ENCODE measurements around the gene GPANK1. TPM values are rescaled to one million over a fixed set of nuclear protein-coding genes. Genes with fewer than 3 reads are reported as not detected.

The GPANK1 gene
- total RNA-seq, 4 donors from 2014 or later, result 15.8 to 21.0 (median 19.4) TPM

- peak; percentile 94 for DNase-seq (ENCODE audit: extremely low spot score)
- intact Hi-C loops (cut with DNase I), result no loop called here
- TF ChIP-seq POLR2A (IDR thresholded peaks at IDR 0.05; ENCODE audit: low read depth) (peak; percentile 91), POLR2AphosphoS5 (IDR thresholded peaks at IDR 0.05) (peak; percentile 36 to 71), CTCF (IDR thresholded peaks at IDR 0.05) (no peak)
- Histone ChIP-seq H3K27me3 (no peaks in the 10 kb centered on the region), H3K4me3 (peak within 1 kb of the TSS; percentile 69 to 88 (median 77)), H3K9me3 (no peaks in the 10 kb centered on the region), H3K4me1 (peaks cover 15 to 32% (median 24%) of the 10 kb centered on the region in 4 donors), H3K36me3 (peaks cover 23 to 33% (median 29%) of the 10 kb centered on the region in 4 donors), H3K27ac (replicated peaks in 1 of 4) (peak within 1 kb of the TSS; percentile 92 to 99 (median 96))
- 0% methylated on average over 25 of the region's 67 CpGs for WGBS
Measured at GRCh38 chr6:31620586-31621319, 44.0 kb downstream of the GPANK1 start, which contains the start of gene PRRC2A. Gene PRRC2A, plus strand, starts transcription at chr6:31620715. Its CDS starts 2,075 bp downstream, at chr6:31622790.

- Histone ChIP-seq H3K27me3 (no peaks in the 10 kb centered on the region), H3K27ac (replicated peaks in 1 of 4) (peak overlapping the region; percentile 92 to 99 (median 96)), H3K4me3 (peak overlapping the region; percentile 69 to 88 (median 77)), H3K9me3 (no peaks in the 10 kb centered on the region), H3K36me3 (peaks cover 15 to 25% (median 21%) of the 10 kb centered on the region in 4 donors), H3K4me1 (peaks cover 15 to 32% (median 24%) of the 10 kb centered on the region in 4 donors)
- intact Hi-C loops (cut with DNase I), result no loop called here
- under 1% methylated on average over 50 of the region's 50 CpGs for WGBS
- peak; percentile 86 to 94 for TF ChIP-seq POLR2AphosphoS5 (IDR thresholded peaks at IDR 0.05)
- no peak for TF ChIP-seq EP300 (IDR thresholded peaks at IDR 0.05)
- peak; percentile 64 for TF ChIP-seq POLR2A (IDR thresholded peaks at IDR 0.05; ENCODE audit: low read depth)
- TF ChIP-seq CTCF (IDR thresholded peaks at IDR 0.05), result no peak
- DNase-seq (ENCODE audit: extremely low spot score), result peak; percentile 99
Measured at GRCh38 chr6:31619805-31620585, 44.8 kb downstream of the GPANK1 start.

- H3K27me3 ChIP-seq, result no peaks in the 10 kb centered on the region
- 72% methylated on average over 2 of the region's 2 CpGs for WGBS
- no peaks in the 10 kb centered on the region for H3K9me3 ChIP-seq
- intact Hi-C loops (cut with DNase I), result no loop called here
- H3K27ac ChIP-seq (replicated peaks in 1 of 4), result no peak overlapping the region
- no peak for DNase-seq (ENCODE audit: extremely low spot score)
- no peak overlapping the region for H3K4me3 ChIP-seq
- H3K4me1 ChIP-seq, result peaks cover 10 to 13% (median 13%) of the 10 kb centered on the region in 4 donors
- no peaks in the 10 kb centered on the region for H3K36me3 ChIP-seq
- TF ChIP-seq POLR2AphosphoS5 (IDR thresholded peaks at IDR 0.05) (no peak), CTCF (IDR thresholded peaks at IDR 0.05) (no peak), EP300 (IDR thresholded peaks at IDR 0.05) (no peak), POLR2A (IDR thresholded peaks at IDR 0.05; ENCODE audit: low read depth) (no peak)
Measured at GRCh38 chr6:31617010-31617409, 47.8 kb downstream of the GPANK1 start.

GRCh38 chr6:31615748-31616147, 49.0 kb downstream of the GPANK1 start:
- peak overlapping the region in 2 of 4 donors; percentile 28 to 34 for H3K27ac ChIP-seq (replicated peaks in 1 of 4)

More at GRCh38 chr6:31615748-31616147, 49.0 kb downstream of the GPANK1 start:
- H3K9me3 ChIP-seq, result no peaks in the 10 kb centered on the region
- peaks cover 3 to 5% (median 4%) of the 10 kb centered on the region in 4 donors for H3K4me1 ChIP-seq
- DNase-seq (ENCODE audit: extremely low spot score), result no peak
- no peaks in the 10 kb centered on the region for H3K27me3 ChIP-seq
- 57% methylated on average over 7 of the region's 7 CpGs for WGBS
- peak overlapping the region; percentile 9 to 40 (median 17) for H3K4me3 ChIP-seq
- intact Hi-C loops (cut with DNase I), result no loop called here
- no peaks in the 10 kb centered on the region for H3K36me3 ChIP-seq
- TF ChIP-seq POLR2A (IDR thresholded peaks at IDR 0.05; ENCODE audit: low read depth), result no peak
- TF ChIP-seq EP300 (IDR thresholded peaks at IDR 0.05), result no peak
- TF ChIP-seq CTCF (IDR thresholded peaks at IDR 0.05), result no peak
